GM19025 (cell line): ENCODE data around the gene KIRREL3.
"Not testable (repeated sequence)": the region's sequence is repeated elsewhere in the genome, so short reads cannot be mapped to it uniquely, and the experiment has no call there.

Source experiments
- ATAC-seq: cut with Tn5 transposase; IDR thresholded peaks from one replicate; pipeline ENCODE4 v1.9.1; 2021; ENCODE audit warnings: mild to moderate bottlenecking, low read depth, moderate library complexity; ENCODE audit not compliant: unreplicated experiment

KIRREL3 gene

DNA sequence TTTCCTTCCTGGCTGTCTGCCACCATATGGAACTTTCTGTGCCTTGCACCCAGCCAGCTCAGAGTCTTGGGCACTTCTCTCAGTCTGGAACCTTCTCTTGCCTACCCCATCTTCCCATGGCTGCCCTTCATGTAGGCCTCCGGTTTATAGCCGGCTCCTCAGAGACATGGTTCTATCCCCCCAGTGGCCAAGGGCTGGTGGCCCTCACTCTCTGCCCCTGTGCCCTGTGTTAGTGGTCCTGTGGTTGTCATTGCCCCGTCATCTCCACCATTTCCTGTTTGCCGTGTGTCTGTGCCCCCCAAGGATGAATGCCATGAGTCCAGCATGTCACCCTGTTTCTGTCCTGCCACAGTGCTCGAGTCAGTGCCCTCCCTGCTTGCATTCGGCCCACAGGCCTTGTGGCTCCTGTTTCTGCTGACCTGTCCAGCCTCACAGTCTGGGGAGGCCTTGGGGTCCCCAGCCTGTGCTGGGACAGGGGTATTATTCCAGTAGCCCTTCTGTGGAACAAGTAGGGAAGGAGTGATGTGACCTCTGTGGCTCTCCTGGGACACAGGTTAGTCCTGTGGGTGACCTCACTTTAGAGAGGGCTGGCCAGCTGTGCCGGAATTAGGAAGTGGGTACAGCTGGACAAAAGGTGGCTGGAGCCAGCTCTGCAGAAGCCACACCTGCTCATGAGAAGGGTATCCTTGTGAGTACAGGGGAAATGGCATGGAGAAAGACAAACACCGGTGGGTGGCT, 614.4 kb downstream of the KIRREL3 start:
- no peak for ATAC-seq

DNA sequence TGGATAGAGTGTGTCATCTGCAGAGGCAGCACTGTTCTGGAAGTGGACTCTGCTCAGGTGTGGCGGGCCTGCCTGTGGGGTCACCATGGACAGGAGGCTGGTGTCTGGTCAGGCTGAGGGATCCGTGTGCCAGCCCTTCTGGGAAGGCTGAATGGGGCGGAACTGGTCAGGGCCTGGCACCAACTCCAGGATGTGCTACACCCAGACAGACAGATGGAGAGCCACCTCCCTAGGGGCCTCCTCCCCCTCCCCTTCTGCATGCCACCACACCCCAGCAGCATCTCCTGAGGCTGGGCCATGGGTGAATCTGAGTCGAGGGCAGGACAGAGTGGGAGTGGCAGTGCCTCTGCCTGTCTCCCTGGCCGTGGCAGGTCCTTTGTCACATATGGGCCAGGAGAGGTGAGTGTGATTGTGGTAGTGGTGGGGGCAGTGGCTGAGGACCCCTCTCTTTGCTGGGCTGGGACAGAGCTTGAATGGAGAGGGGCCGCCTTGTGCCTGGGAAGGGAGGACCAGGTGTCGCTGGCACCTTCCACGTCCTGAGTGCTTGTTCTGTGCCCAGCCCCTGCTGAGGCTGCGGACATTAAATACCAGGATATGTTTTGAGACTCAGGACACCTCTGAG, 616.0 kb downstream of the KIRREL3 start:
- no peak for ATAC-seq

DNA sequence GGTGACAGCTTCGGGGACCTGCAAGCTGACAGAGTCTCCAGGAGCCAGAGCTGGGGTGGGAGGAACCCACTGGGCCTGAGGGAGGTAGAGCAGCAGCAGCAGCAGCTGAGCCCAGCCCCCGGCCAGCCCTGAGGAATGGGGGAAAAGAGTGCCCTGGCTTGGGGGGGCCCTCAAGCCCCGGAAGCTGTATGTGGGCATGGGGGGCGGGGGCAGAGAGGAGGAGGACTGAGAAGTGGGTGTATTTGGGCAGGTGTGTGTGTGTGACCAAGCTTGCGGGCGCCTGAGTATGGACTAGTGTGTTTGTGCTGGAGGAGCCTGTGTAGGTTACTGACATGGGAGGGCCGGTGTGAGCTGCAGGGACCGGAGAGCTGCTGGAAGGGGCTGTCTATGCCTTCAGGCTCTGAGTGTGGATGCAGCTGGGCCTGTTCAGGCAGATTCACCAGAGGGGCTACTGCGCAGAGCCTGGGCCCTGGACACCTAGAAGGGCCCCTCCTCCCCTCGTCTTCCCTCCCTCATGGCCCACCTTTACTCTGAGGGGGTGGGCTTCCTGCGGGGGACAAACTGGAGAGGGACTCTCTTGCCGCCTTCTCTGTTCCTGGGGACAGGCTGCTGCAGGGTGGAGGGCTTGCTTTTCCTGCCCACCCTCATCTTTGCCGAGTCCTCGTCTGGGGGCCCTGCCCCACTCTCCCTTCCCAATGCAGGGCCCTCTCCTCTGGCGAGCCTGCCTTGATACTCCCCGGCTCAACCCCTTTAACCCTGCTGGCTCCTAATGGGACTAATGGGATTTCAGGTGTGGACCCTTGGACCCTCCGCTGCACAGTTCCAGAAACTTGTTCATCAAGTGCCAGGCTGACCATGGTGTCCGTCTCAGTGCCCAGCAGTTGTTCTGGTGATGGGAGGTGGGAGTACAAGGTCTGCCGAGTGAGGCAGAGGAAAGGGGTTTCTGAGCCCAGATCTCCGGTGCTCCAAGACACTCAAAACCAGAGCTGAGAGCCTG, 616.9 kb downstream of the KIRREL3 start:
- ATAC-seq: no peak

DNA sequence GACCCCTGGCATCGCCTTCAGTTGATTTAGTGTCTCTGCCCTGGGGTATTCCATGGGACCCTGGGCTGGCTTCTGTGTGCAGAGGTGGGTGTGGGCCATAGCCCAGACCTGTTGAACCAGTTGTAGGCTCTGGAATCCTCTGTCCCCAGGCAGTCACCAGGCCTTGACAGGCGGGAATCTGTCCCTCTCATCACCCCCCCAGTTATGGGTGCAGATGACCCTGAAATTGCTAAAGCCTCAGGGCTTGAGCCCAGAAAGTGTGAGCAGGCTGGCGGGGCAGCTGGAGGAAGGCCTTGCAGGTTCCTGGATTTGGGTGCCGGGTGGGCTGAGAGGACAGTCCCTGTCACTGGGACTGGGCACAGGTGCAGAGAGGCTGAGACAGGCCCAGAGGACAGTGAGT, 617.9 kb downstream of the KIRREL3 start:
- ATAC-seq: not testable (repeated sequence)

DNA sequence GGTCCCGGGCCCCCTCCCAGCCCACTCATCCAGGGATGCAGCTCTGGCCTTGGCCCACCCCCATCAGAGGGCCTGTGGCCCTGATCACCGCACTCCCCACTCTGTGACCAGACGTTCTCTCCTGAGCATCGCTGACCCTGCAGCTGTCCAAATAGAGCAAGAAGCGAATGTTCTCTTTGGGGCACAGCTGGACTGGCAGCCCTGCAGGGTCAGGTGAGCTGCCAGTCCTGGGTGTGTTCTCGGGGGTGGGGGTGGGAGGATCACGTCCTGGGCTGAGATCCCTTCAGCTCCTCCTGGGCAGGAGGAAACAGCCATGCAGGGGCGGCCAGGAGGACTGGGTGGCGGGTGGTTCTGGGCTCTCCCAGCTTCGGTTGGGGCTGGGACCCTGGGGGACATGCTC, 618.6 kb downstream of the KIRREL3 start:
- not testable (repeated sequence) for ATAC-seq

DNA sequence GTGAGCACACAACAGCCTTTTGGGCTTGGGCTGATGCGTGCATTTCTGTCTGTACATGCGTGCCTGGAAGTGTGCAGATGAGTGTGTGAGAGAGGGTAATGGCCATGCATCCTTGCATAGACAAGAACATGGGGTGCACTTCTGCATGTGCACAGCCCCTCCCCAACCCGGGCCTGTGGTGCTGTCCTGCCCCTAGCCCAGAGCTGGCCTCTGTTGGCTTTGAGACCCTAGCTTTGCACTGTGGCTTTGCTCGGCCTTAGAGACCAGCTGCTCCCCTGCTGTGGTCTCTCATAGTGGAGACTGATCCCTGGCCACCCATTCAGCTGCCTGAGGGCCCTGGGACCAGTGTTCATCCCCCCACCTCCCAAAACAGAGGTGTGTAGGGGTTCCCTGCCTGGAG, 619.7 kb downstream of the KIRREL3 start:
- no peak for ATAC-seq

DNA sequence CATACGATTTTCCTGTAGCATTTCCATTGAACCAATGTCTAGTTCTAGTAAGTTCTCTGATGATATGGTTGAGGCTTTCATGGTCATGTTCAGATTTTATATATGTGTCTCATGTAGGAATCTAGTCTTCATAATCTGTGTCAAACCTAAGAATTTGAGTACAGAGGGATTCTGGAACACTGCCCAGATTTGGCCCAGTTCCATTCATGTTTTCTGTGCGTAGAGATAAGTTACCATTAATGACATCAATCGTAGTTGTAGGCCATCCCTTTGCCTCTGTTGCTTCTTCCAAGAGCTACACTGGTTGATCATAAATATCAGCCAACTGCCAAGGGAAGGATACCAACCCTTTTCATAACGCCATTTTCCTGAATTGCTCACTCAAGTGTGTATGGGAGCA, 621.8 kb downstream of the KIRREL3 start:
- no peak for ATAC-seq

DNA sequence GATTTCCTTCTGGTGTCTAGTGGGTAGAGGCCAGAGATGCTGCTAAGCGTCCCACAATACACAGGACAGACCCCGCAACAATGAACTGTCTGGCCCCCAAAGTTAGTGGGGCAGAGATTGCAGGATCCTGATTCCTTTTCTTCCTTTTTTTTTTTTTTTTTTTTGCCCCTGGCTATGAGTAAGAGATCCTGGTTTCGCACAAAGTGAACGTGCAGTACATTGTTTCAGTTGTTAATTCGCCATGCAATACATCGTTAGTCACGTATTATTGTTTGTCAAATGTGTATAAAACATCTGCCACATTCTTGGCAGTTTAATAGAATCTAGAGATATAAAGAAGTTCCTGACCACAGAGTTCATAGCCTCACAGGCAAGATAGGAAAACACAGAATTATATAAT, 624.8 kb downstream of the KIRREL3 start:
- ATAC-seq: no peak

DNA sequence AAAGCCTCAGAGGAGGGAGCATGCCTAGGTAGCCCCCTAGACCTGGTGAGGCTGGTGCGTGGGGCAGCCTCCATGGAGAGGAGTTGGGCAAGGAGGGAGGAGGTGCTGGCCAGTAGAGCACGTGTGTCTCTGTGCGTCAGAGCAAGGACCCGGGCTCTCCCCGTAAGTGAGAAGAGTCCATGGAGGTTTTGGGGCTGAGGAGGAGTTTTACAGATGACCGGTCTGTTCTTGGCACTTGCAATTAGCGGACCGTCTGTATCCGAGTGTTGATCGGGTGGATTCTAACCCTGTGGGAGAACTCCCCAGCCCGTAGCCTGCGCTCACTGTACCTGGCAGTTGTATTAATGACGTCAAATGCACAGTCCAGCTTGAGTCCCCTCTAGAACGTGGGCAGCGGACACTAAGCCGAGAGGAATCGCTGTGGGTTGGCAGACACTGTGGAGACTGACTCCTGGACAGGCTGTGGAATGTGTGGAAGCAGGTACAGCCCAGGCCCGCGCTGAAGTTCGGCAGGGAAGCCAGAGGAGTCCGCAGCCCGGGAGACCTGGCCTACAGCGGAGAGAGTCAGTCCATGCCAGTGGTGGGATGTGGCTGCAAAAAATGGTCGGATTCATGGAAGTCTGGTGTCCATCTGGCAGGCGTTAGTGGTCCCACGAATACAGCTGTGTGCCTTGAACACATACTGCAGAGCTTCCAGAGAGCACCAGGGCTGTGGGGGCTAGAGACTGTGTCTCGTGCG, 625.8 kb downstream of the KIRREL3 start:
- ATAC-seq: not testable (repeated sequence)

DNA sequence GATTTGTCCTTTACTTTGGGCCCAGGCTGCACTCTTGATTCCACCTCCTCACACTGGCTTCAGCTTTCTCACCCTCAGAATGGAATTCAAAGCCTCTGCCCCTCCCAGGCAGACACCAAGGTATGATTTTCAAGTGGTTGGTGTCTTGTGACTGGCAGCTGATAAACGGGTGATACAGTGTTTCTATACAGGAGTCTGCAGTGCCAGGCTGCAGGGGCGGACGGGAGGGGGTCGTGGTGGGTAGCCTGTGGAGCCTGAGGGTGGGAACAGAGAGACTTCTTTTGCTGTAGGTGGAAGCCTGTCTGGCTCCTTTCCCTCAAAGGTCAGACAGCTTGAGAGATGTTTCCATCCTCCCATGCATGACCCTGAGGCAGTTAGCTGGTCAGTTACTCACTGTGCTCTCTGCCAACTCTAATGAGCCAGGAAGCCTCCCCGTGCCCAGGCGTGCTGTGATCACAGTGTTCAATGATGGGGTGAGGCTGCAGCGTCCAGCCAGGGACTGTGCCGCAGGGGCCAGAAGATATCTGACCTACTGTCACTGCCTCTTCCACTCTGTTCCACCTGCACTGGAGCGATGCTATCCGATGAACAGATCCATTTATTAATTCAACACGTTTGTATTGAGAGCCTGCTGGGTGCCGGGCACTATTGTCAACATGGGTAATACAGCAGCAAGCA, 627.0 kb downstream of the KIRREL3 start:
- not testable (repeated sequence) for ATAC-seq
